ENCODE results near the gene ADAMTSL1.

The ADAMTSL1 gene

DNA sequence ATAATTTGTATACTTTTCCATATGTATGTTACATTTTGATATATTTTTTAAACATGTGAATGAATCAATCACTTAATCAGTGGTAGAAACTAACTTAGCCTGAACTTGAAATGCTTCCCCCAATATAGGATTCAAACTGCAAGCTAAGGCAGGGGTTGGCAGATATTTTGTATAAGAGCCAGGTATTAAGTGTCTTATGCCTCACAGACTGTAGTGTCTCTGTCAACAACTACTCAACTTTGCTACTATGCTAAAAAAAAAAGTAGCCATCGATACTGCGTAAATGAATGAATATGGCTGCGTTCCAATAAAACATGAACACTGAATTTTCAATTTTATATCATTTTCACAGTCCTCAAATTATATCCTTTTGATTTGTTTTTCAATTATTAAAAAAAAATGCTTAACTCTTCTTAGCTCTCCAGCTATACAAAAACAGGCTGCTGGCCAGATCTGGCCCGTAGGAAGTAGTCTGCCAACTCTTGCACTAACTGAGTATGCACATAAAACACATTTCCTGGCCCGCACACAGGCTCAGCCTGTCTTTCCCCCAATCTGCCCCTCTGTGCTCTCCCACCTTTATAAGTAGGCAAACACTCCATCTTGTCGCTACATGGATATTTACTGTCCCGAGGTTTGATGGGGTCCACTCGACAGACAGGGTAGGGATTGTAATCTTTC is 467.2 kb downstream of the ADAMTSL1 start:
- H3K27ac ChIP-seq (ENCODE audit: low read depth, low read length), result no peak overlapping the region
- H3K9ac ChIP-seq (ENCODE audit: low read length in 5 of 5), result no peak overlapping the region
- peaks cover 0 to 11% (median 0%) of the 10 kb centered on the region in 5 donors for H3K4me1 ChIP-seq (ENCODE audit: control insufficient read depth in 5 of 5, insufficient read depth in 5 of 5, low read length in 5 of 5)
- H3K9me3 ChIP-seq (ENCODE audit: control insufficient read depth in 5 of 5, low read length in 5 of 5), result no peaks in the 10 kb centered on the region
- no peaks in the 10 kb centered on the region for H3K36me3 ChIP-seq (ENCODE audit: control insufficient read depth in 5 of 5, insufficient read depth in 5 of 5, low read length in 5 of 5)
- H3K27me3 ChIP-seq (ENCODE audit: control insufficient read depth in 5 of 5, insufficient read depth in 4 of 5, low read length in 5 of 5), result no peaks in the 10 kb centered on the region
- no peak overlapping the region for H3K4me3 ChIP-seq (ENCODE audit: low read depth in 1 of 5, low read length in 5 of 5)

DNA sequence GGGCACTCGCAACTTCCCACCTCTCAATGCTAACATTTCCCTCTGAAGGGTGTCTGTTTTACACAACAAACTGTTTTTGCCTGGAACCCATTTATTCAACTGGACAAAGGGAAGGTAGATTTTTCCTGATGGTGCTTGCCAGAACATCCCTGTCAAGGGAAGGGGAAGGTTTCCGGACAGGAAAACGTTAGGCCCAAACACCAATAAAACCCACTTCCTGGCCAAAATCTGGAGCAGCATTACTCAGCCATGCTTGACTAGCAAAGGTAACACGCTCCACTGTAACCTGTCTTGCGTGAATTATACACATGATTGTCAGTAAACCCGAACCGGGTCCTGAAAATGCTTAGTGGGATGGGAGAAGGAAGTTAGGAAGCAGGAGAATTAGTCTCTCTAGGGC is 468.8 kb downstream of the ADAMTSL1 start:
- H3K4me1 ChIP-seq (ENCODE audit: control insufficient read depth in 5 of 5, insufficient read depth in 5 of 5, low read length in 5 of 5), result peaks cover 0 to 11% (median 0%) of the 10 kb centered on the region in 5 donors
- H3K9me3 ChIP-seq (ENCODE audit: control insufficient read depth in 5 of 5, low read length in 5 of 5), result no peaks in the 10 kb centered on the region
- no peak overlapping the region for H3K4me3 ChIP-seq (ENCODE audit: low read depth in 1 of 5, low read length in 5 of 5)
- H3K27ac ChIP-seq (ENCODE audit: low read depth, low read length), result no peak overlapping the region
- no peaks in the 10 kb centered on the region for H3K27me3 ChIP-seq (ENCODE audit: control insufficient read depth in 5 of 5, insufficient read depth in 4 of 5, low read length in 5 of 5)
- no peaks in the 10 kb centered on the region for H3K36me3 ChIP-seq (ENCODE audit: control insufficient read depth in 5 of 5, insufficient read depth in 5 of 5, low read length in 5 of 5)
- no peak overlapping the region for H3K9ac ChIP-seq (ENCODE audit: low read length in 5 of 5)

DNA sequence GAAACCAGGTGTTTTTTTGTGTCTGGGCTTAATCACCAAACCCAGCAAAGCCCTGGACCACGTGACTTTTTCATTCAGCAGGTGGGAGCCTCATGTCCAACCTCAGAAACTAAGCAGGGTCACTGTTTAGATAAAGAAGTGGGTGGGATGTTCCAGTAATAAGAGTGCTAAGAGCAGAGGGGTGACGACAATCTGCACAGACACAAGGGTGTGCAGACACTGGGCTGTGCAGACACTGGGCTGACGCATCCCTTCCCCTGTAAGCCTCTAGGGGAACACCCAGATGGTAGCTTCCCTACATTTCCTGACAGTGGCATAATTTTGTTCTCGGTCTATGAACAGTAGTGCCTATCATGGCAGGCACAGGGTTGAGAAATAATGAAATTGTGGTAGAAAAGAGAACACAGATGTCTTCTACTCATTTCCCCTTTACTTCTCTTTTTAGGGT is 474.0 kb downstream of the ADAMTSL1 start:
- peaks cover 0 to 3% (median 0%) of the 10 kb centered on the region in 5 donors for H3K4me1 ChIP-seq (ENCODE audit: control insufficient read depth in 5 of 5, insufficient read depth in 5 of 5, low read length in 5 of 5)
- H3K4me3 ChIP-seq (ENCODE audit: low read depth in 1 of 5, low read length in 5 of 5), result no peak overlapping the region
- H3K9ac ChIP-seq (ENCODE audit: low read length in 5 of 5), result no peak overlapping the region
- H3K27me3 ChIP-seq (ENCODE audit: control insufficient read depth in 5 of 5, insufficient read depth in 4 of 5, low read length in 5 of 5), result no peaks in the 10 kb centered on the region
- H3K9me3 ChIP-seq (ENCODE audit: control insufficient read depth in 5 of 5, low read length in 5 of 5), result no peaks in the 10 kb centered on the region
- no peaks in the 10 kb centered on the region for H3K36me3 ChIP-seq (ENCODE audit: control insufficient read depth in 5 of 5, insufficient read depth in 5 of 5, low read length in 5 of 5)
- H3K27ac ChIP-seq (ENCODE audit: low read depth, low read length), result no peak overlapping the region

DNA sequence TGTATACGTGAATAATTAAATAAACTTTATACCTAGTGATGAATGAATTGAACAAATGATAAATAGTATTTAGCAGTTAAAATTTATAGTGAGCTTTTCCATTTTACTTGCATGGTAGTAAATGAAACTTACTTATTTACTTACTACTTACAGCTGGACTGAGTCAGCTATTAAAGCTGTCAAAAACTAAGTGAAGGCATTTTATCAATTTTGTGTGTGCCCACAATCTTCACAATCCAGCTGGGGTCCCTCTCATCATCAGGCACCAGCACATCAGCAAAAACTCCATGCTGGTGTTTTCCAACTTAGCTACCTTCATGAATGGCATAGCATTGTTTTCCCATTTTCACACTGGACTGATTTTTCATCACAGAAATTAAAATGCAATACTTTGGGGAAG is 478.0 kb downstream of the ADAMTSL1 start:
- H3K9me3 ChIP-seq (ENCODE audit: control insufficient read depth in 5 of 5, low read length in 5 of 5), result no peaks in the 10 kb centered on the region
- H3K36me3 ChIP-seq (ENCODE audit: control insufficient read depth in 5 of 5, insufficient read depth in 5 of 5, low read length in 5 of 5), result no peaks in the 10 kb centered on the region
- H3K9ac ChIP-seq (ENCODE audit: low read length in 5 of 5), result no peak overlapping the region
- no peak overlapping the region for H3K27ac ChIP-seq (ENCODE audit: low read depth, low read length)
- H3K4me3 ChIP-seq (ENCODE audit: low read depth in 1 of 5, low read length in 5 of 5), result no peak overlapping the region
- H3K4me1 ChIP-seq (ENCODE audit: control insufficient read depth in 5 of 5, insufficient read depth in 5 of 5, low read length in 5 of 5), result no peaks in the 10 kb centered on the region
- no peaks in the 10 kb centered on the region for H3K27me3 ChIP-seq (ENCODE audit: control insufficient read depth in 5 of 5, insufficient read depth in 4 of 5, low read length in 5 of 5)

DNA sequence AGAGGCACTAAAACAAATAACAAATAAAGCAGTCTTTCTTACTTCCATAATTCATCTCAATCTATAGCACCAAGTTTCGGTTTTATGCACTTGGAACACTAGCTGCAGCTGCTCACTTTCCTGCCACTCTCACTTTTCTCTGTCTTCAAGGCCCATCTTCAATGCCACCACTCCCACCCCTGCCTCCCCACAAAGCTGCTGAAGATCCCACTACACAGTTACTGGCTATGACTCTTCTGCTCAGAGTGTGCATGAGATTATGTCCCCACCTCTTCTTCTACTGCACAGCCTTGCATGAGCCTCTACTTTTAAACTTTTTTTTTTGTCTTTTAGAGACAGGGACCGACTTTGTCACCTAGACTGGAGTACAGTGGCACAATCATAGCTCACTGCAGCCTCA is 481.7 kb downstream of the ADAMTSL1 start:
- no peaks in the 10 kb centered on the region for H3K36me3 ChIP-seq (ENCODE audit: control insufficient read depth in 5 of 5, insufficient read depth in 5 of 5, low read length in 5 of 5)
- H3K4me3 ChIP-seq (ENCODE audit: low read depth in 1 of 5, low read length in 5 of 5), result no peak overlapping the region
- H3K27me3 ChIP-seq (ENCODE audit: control insufficient read depth in 5 of 5, insufficient read depth in 4 of 5, low read length in 5 of 5), result no peaks in the 10 kb centered on the region
- no peak overlapping the region for H3K9ac ChIP-seq (ENCODE audit: low read length in 5 of 5)
- no peak overlapping the region for H3K27ac ChIP-seq (ENCODE audit: low read depth, low read length)
- H3K9me3 ChIP-seq (ENCODE audit: control insufficient read depth in 5 of 5, low read length in 5 of 5), result no peaks in the 10 kb centered on the region
- H3K4me1 ChIP-seq (ENCODE audit: control insufficient read depth in 5 of 5, insufficient read depth in 5 of 5, low read length in 5 of 5), result no peaks in the 10 kb centered on the region

All from subcutaneous abdominal adipose tissue (tissue), 5 donors.